Esophagus squamous epithelium (tissue), 5 donors: ENCODE results near the gene WHRN. TPM values are rescaled to one million over a fixed set of nuclear protein-coding genes. Genes with fewer than 3 reads are reported as not detected.

Source experiments
- DNase-seq: peaks from one replicate; lab custom pipeline; 2025; lab: John Stamatoyannopoulos, UW
- H3K27ac ChIP-seq, 4 donors: fragments of 200-600 bp; sonication (generic); one replicate each; pipeline ENCODE4 v1.5.1; 2016 to 2019; ENCODE audit warnings: mild to moderate bottlenecking in 1 of 4
- H3K27me3 ChIP-seq, 4 donors: fragments of 200-600 bp; sonication (generic); 1 replicate in 3 of 4; 2 replicates in 1 of 4; pipeline versions ENCODE4 v1.5.1 to v1.6.0; 2017 to 2021; ENCODE audit warnings: antibody characterized with exemption in 1 of 4
- H3K36me3 ChIP-seq, 3 donors: fragments of 200-600 bp; sonication (generic); one replicate each; pipeline ENCODE4 v1.5.1; 2016 to 2019
- H3K4me1 ChIP-seq, 3 donors: fragments of 200-600 bp; sonication (generic); one replicate each; pipeline ENCODE4 v1.5.1; 2017 to 2019
- H3K4me3 ChIP-seq, 4 donors: fragments of 200-600 bp; sonication (generic); 1 replicate in 3 of 4; 2 replicates in 1 of 4; pipeline ENCODE4 v1.5.1; 2016 to 2019; ENCODE audit warnings: mild to moderate bottlenecking in 2 of 4, moderate library complexity in 1 of 4
- H3K9me3 ChIP-seq, 3 donors: fragments of 200-600 bp; sonication (generic); one replicate each; pipeline ENCODE4 v1.5.1; 2016 to 2019
- POLR2A ChIP-seq, 4 donors: fragments of 450-650 bp; IDR thresholded peaks; one replicate each; pipeline ENCODE4 v1.6.1; 2017; ENCODE audit warnings: antibody characterized with exemption in 4 of 4, mild to moderate bottlenecking in 4 of 4, moderate library complexity in 3 of 4
- WGBS, 2 donors: methylation state at CpG; one replicate each; pipeline ENCODE4 v1.1.5; 2018; 5-methylcytosine and 5-hydroxymethylcytosine counted together
- intact Hi-C: fragments of 100-400 bp; cut with DNase I; formaldehyde crosslinking; loops from one replicate; pipeline ENCODE4 v1.15.0; 2022
- total RNA-seq, 4 donors: library from RNA; depleted of rRNA; stranded (reverse); fragments of >200 nt; gene quantifications; one replicate each; pipeline ENCODE4 v1.1.0, GENCODE V29; 2016
- TF ChIP-seq, protein P1 (sequence below), 6 experiments: fragments of 450-650 bp in 4 of 6; fragments of 200-600 bp in 2 of 6; sonication (generic) in 2 of 6; IDR thresholded peaks; one replicate each; pipeline ENCODE4 v1.5.1; 2016 to 2019; ENCODE audit warnings: antibody characterized with exemption in 6 of 6, mild to moderate bottlenecking in 4 of 6, moderate library complexity in 4 of 6
- donor health status: DM: yes; HTN: yes; CAD: no.

WHRN gene
- total RNA-seq, 4 donors from 2014 or later, result 2.9 to 6.1 (median 3.4) TPM

DNA sequence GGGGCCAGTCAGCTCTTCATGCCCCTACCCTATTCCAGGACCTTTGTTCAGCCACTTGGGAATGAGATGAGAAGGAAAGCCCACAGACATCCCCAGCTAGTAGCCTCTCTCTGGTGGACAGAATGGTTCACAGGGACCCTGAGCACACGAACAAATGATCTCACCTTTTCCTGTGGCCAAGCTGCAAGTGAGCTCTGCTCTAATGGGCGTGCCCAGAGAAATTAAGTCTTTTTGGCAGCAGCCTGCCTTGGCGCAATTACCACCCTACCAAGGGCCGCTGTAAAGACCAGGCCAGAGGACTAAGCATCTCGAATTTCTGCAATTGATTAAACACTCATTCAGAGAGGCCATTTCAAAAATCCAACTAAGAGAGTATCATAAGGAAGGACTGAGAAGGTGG, 56.0 kb downstream of the WHRN start:
- Histone ChIP-seq H3K4me3 (no peak overlapping the region), H3K36me3 (no peaks in the 10 kb centered on the region), H3K9me3 (no peaks in the 10 kb centered on the region), H3K27ac (no peak overlapping the region), H3K27me3 (no peaks in the 10 kb centered on the region), H3K4me1 (peaks cover 0 to 25% (median 0%) of the 10 kb centered on the region in 3 donors)
- intact Hi-C loops, result no loop called here
- WGBS, 2 donors, result 68 to 71% methylated on average over 1 to 4 of the region's 5 CpGs
- DNase-seq, result no peak
- no peak for TF ChIP-seq POLR2A (IDR thresholded peaks at IDR 0.05)
- TF ChIP-seq, protein P1, sequence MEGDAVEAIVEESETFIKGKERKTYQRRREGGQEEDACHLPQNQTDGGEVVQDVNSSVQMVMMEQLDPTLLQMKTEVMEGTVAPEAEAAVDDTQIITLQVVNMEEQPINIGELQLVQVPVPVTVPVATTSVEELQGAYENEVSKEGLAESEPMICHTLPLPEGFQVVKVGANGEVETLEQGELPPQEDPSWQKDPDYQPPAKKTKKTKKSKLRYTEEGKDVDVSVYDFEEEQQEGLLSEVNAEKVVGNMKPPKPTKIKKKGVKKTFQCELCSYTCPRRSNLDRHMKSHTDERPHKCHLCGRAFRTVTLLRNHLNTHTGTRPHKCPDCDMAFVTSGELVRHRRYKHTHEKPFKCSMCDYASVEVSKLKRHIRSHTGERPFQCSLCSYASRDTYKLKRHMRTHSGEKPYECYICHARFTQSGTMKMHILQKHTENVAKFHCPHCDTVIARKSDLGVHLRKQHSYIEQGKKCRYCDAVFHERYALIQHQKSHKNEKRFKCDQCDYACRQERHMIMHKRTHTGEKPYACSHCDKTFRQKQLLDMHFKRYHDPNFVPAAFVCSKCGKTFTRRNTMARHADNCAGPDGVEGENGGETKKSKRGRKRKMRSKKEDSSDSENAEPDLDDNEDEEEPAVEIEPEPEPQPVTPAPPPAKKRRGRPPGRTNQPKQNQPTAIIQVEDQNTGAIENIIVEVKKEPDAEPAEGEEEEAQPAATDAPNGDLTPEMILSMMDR (IDR thresholded peaks at IDR 0.05), result no peak

GRCh38 chr9:114448706-114449105, 56.6 kb downstream of the WHRN start:
- WGBS, 2 donors, result 71% methylated on average over 1 of the region's 2 CpGs; no CpG with 5 or more reads in 1 of the 2 donors
- no peaks in the 10 kb centered on the region for H3K27me3 ChIP-seq
- no peak overlapping the region for H3K27ac ChIP-seq
- H3K9me3 ChIP-seq, result no peaks in the 10 kb centered on the region
- intact Hi-C loops, result no loop called here
- TF ChIP-seq, protein P1 (IDR thresholded peaks at IDR 0.05), result no peak
- TF ChIP-seq POLR2A (IDR thresholded peaks at IDR 0.05), result no peak
- peaks cover 0 to 25% (median 0%) of the 10 kb centered on the region in 3 donors for H3K4me1 ChIP-seq
- no peaks in the 10 kb centered on the region for H3K36me3 ChIP-seq
- no peak for DNase-seq
- H3K4me3 ChIP-seq, result no peak overlapping the region

DNA sequence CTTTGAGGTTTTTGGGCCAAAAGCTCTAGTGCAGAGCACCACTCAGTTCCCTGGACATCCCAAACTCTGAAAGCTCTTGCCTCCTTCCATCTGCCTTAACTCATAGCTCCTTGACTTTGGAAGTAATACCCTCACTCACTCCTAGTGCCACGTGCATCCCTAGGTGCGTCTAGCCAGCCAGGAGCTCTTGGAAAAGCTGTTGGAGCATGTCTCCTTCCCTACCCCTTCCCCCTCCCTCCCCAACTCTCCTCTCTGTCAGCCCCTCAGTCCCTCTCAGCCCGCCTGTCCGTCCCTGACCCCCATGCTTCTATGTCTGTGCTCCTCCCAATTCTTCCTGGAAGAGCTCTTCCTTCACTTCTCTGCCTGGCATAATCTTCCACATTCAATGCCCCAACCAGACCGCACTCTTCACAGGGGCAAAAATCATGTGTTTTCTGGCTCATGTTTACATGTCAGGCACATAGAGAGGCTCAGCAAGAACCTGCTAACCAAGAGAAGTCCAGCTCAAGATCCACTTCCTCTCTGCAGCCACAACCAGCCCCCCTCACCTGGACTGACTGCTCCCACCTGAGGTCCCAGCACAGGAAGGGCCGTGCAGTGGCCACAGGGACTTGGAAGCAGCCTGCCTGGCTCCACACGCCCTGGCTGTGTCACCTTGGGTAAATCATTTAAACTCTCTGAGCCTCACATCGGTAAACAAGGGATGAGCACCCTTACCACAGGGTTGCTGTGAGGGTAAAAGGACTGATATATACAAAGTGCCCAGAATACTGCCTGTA, 58.4 kb downstream of the WHRN start:
- intact Hi-C loops, result no loop called here
- DNase-seq, result no peak
- Histone ChIP-seq H3K4me3 (no peak overlapping the region), H3K4me1 (peaks cover 0 to 25% (median 0%) of the 10 kb centered on the region in 3 donors), H3K27me3 (no peaks in the 10 kb centered on the region), H3K36me3 (no peaks in the 10 kb centered on the region), H3K27ac (no peak overlapping the region), H3K9me3 (no peaks in the 10 kb centered on the region)
- TF ChIP-seq, protein P1 (IDR thresholded peaks at IDR 0.05), result no peak
- TF ChIP-seq POLR2A (IDR thresholded peaks at IDR 0.05), result no peak
- 71 to 83% methylated on average over 7 to 8 of the region's 8 CpGs for WGBS, 2 donors

DNA sequence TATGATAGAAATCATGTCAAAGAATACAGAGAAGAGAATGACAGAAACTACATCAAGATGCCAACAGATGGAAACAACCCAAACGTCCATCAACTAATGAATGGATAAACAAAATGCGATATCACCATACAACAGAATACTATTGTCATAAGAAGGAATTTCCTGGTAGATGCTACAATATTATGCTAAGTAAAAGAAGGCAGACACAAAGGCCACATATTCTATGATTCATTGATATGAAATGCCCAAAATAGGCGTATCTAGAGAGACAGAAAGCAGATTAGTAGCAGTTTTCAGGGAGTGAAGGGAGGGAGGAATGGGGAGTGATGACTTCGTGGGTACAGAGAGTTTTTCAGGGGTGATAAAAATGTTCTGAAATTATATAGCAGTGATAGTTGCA, 59.2 kb downstream of the WHRN start:
- Histone ChIP-seq H3K9me3 (no peaks in the 10 kb centered on the region), H3K4me1 (peaks cover 0 to 19% (median 0%) of the 10 kb centered on the region in 3 donors), H3K4me3 (no peak overlapping the region), H3K27ac (no peak overlapping the region), H3K36me3 (no peaks in the 10 kb centered on the region), H3K27me3 (no peaks in the 10 kb centered on the region)
- no peak for DNase-seq
- WGBS, 2 donors, result 43 to 52% methylated on average over 4 of the region's 4 CpGs
- intact Hi-C loops, result no loop called here
- TF ChIP-seq, protein P1 (IDR thresholded peaks at IDR 0.05), result no peak
- TF ChIP-seq POLR2A (IDR thresholded peaks at IDR 0.05), result no peak

GRCh38 chr9:114445616-114446015, 59.7 kb downstream of the WHRN start:
- WGBS, 2 donors, result 80 to 94% methylated on average over 5 of the region's 5 CpGs

More at GRCh38 chr9:114445616-114446015, 59.7 kb downstream of the WHRN start:
- Histone ChIP-seq H3K4me3 (no peak overlapping the region), H3K36me3 (no peaks in the 10 kb centered on the region), H3K4me1 (peaks cover 0 to 16% (median 0%) of the 10 kb centered on the region in 3 donors), H3K27me3 (no peaks in the 10 kb centered on the region), H3K9me3 (no peaks in the 10 kb centered on the region), H3K27ac (no peak overlapping the region)
- intact Hi-C loops, result no loop called here
- TF ChIP-seq POLR2A (IDR thresholded peaks at IDR 0.05), result no peak
- TF ChIP-seq, protein P1 (IDR thresholded peaks at IDR 0.05), result no peak
- DNase-seq, result no peak
